Mesenchymal stem cell (in vitro differentiated cells and primary cell): ENCODE data around the gene ZNF292.
A peak's percentile ranks its signal among the peaks of the same experiment; 100 is the strongest.
"Not testable (repeated sequence)": the region's sequence is repeated elsewhere in the genome, so short reads cannot be mapped to it uniquely, and the experiment has no call there.

Experiments
- DNase-seq: peaks from one replicate; pipeline ENCODE4 v3.0.0-alpha.2; 2013
- H2AFZ ChIP-seq: one replicate; pipeline ENCODE4 v1.6.1; 2013; ENCODE audit warnings: low read depth, mild to moderate bottlenecking, control low read depth, inconsistent platforms, low read length, moderate library complexity
- H2AK5ac ChIP-seq: 2 replicates; pipeline ENCODE4 v1.6.1; 2013; ENCODE audit warnings: low read length, moderate library complexity, mild to moderate bottlenecking, inconsistent platforms; ENCODE audit not compliant: severe bottlenecking
- H2BK120ac ChIP-seq: one replicate; pipeline ENCODE4 v1.6.1; 2013; ENCODE audit warnings: low read depth, mild to moderate bottlenecking, inconsistent platforms, low read length, moderate library complexity
- H2BK12ac ChIP-seq, 2 experiments: one replicate each; pipeline ENCODE4 v1.6.1; 2013; ENCODE audit warnings: inconsistent platforms in 2 of 2, low read length in 2 of 2, mild to moderate bottlenecking in 2 of 2, moderate library complexity in 2 of 2, control low read depth in 1 of 2
- H2BK15ac ChIP-seq: one replicate; pipeline ENCODE4 v1.6.1; 2013; ENCODE audit warnings: mild to moderate bottlenecking, low read depth, inconsistent platforms; ENCODE audit not compliant: poor library complexity, severe bottlenecking
- H2BK5ac ChIP-seq: 2 replicates; pipeline ENCODE4 v1.6.1; 2013; ENCODE audit warnings: low read depth, mild to moderate bottlenecking, low read length, control low read depth, inconsistent platforms; ENCODE audit not compliant: poor library complexity, severe bottlenecking
- H3K14ac ChIP-seq, 2 experiments: one replicate each; pipeline ENCODE4 v1.6.1; 2013; ENCODE audit warnings: inconsistent platforms in 2 of 2, low read length in 2 of 2, control low read depth in 1 of 2, mild to moderate bottlenecking in 1 of 2, moderate library complexity in 1 of 2
- H3K18ac ChIP-seq, 2 experiments: one replicate each; pipeline ENCODE4 v1.6.1; 2013; ENCODE audit warnings: inconsistent platforms in 2 of 2, low read length in 2 of 2, control low read depth in 1 of 2, low read depth in 1 of 2, mild to moderate bottlenecking in 1 of 2
- H3K23ac ChIP-seq, 2 experiments: one replicate each; pipeline ENCODE4 v1.6.1; 2013; ENCODE audit warnings: inconsistent platforms in 2 of 2, low read length in 2 of 2, mild to moderate bottlenecking in 2 of 2, moderate library complexity in 2 of 2, control low read depth in 1 of 2
- H3K27ac ChIP-seq: 2 replicates; pipeline ENCODE4 v1.5.1; 2013; ENCODE audit warnings: mild to moderate bottlenecking, moderate library complexity, low read length, control low read depth, inconsistent platforms; ENCODE audit not compliant: poor library complexity, severe bottlenecking
- H3K27me3 ChIP-seq, 2 experiments: 2 replicates each; pipeline versions ENCODE4 v1.6.1 to v1.7.0; 2013; ENCODE audit warnings: low read length in 2 of 2, mild to moderate bottlenecking in 2 of 2, moderate library complexity in 2 of 2, control low read depth in 1 of 2, inconsistent platforms in 1 of 2; ENCODE audit not compliant: control insufficient read depth in 1 of 2, insufficient read depth in 1 of 2
- H3K36me3 ChIP-seq, 2 experiments: 2 replicates each; pipeline versions ENCODE4 v1.6.1 to v1.7.0; 2013; ENCODE audit warnings: low read length in 2 of 2, control low read depth in 1 of 2, inconsistent platforms in 1 of 2, low read depth in 1 of 2, mild to moderate bottlenecking in 1 of 2; ENCODE audit not compliant: insufficient read depth in 2 of 2, control insufficient read depth in 1 of 2
- H3K4ac ChIP-seq, 2 experiments: one replicate each; pipeline ENCODE4 v1.6.1; 2013; ENCODE audit warnings: inconsistent platforms in 2 of 2, low read length in 2 of 2, mild to moderate bottlenecking in 2 of 2, moderate library complexity in 2 of 2, control low read depth in 1 of 2, low read depth in 1 of 2
- H3K4me1 ChIP-seq: 2 replicates; pipeline ENCODE4 v1.6.1; 2013; ENCODE audit warnings: low read depth, low read length, control low read depth; ENCODE audit not compliant: control insufficient read depth, insufficient read depth
- H3K4me2 ChIP-seq: 2 replicates; pipeline ENCODE4 v1.6.1; 2013; ENCODE audit warnings: low read length, mild to moderate bottlenecking, inconsistent platforms; ENCODE audit not compliant: poor library complexity, severe bottlenecking
- H3K4me3 ChIP-seq, 2 experiments: 2 replicates each; pipeline versions ENCODE4 v1.5.1 to v1.7.0; 2013; ENCODE audit warnings: low read length in 2 of 2, mild to moderate bottlenecking in 2 of 2, control low read depth in 1 of 2, low read depth in 1 of 2; ENCODE audit not compliant: insufficient read depth in 1 of 2
- H3K79me1 ChIP-seq: replicated peaks from 2 replicates; pipeline ENCODE4 v1.6.1; 2013; ENCODE audit warnings: mild to moderate bottlenecking, control low read depth, low read length, inconsistent platforms; ENCODE audit not compliant: poor library complexity, severe bottlenecking
- H3K9ac ChIP-seq: 2 replicates; pipeline ENCODE4 v1.7.0; 2013; ENCODE audit warnings: mild to moderate bottlenecking, low read length, moderate library complexity
- H3K9me3 ChIP-seq: 2 replicates; pipeline ENCODE4 v1.7.0; 2013; ENCODE audit warnings: mild to moderate bottlenecking, low read length; ENCODE audit not compliant: control insufficient read depth
- H4K8ac ChIP-seq: one replicate; pipeline ENCODE4 v1.6.1; 2013; ENCODE audit warnings: inconsistent platforms, mild to moderate bottlenecking, low read length, moderate library complexity
- H4K91ac ChIP-seq: one replicate; pipeline ENCODE4 v1.6.1; 2013; ENCODE audit warnings: mild to moderate bottlenecking, low read length, inconsistent platforms
- WGBS: methylation state at CpG from one replicate; pipeline ENCODE4 v1.1.7; 2013; ENCODE audit warnings: mixed read lengths; 5-methylcytosine and 5-hydroxymethylcytosine counted together

ZNF292 gene

GRCh38 chr6:87237804-87238203, 82.4 kb downstream of the ZNF292 start:
- Histone ChIP-seq H2AK5ac (no peak overlapping the region), H3K36me3 (peaks cover 23 to 31% of the 10 kb centered on the region in 2 experiments), H2BK5ac (no peak overlapping the region), H2BK12ac (no peak overlapping the region), H3K27me3 (no peaks in the 10 kb centered on the region), H3K4me2 (no peak overlapping the region), H3K23ac (no peak overlapping the region), H3K18ac (no peak overlapping the region), H4K8ac (no peak overlapping the region), H3K79me1 (peaks cover 10% of the 10 kb centered on the region), H3K9me3 (no peaks in the 10 kb centered on the region), H2AFZ (no peak overlapping the region), H2BK120ac (no peak overlapping the region), H3K4me3 (no peak overlapping the region), H4K91ac (no peak overlapping the region), H3K27ac (no peak overlapping the region), H2BK15ac (no peak overlapping the region), H3K4ac (no peak overlapping the region), H3K14ac (no peak overlapping the region), H3K4me1 (no peaks in the 10 kb centered on the region), H3K9ac (no peak overlapping the region)
- DNase-seq, result peak; percentile 43

- not testable (repeated sequence) for H3K27ac ChIP-seq, H3K27me3 ChIP-seq, H2BK12ac ChIP-seq, H2BK15ac ChIP-seq, H3K4me1 ChIP-seq, H3K9me3 ChIP-seq, H3K4me3 ChIP-seq, H4K91ac ChIP-seq, H3K4me2 ChIP-seq, H3K4ac ChIP-seq, H4K8ac ChIP-seq, H3K18ac ChIP-seq, H2AK5ac ChIP-seq, H2BK120ac ChIP-seq, H3K23ac ChIP-seq, DNase-seq, H3K14ac ChIP-seq, H3K9ac ChIP-seq, H2AFZ ChIP-seq, H2BK5ac ChIP-seq
- Histone ChIP-seq H3K79me1 (peaks cover 11% of the 10 kb centered on the region), H3K36me3 (peaks cover 23 to 31% of the 10 kb centered on the region in 2 experiments)
- WGBS, result 97% methylated on average over 15 of the region's 39 CpGs
Measured at GRCh38 chr6:87239098-87239635, 83.8 kb downstream of the ZNF292 start.

GRCh38 chr6:87241304-87241703, 85.9 kb downstream of the ZNF292 start:
- peaks cover 11% of the 10 kb centered on the region for H3K79me1 ChIP-seq
- no peak overlapping the region for H2BK15ac ChIP-seq
- H3K14ac ChIP-seq, result no peak overlapping the region
- H3K4me3 ChIP-seq, result no peak overlapping the region
- no peaks in the 10 kb centered on the region for H3K27me3 ChIP-seq
- no peak overlapping the region for H4K91ac ChIP-seq
- H2BK5ac ChIP-seq, result no peak overlapping the region
- no peak overlapping the region for H2BK12ac ChIP-seq
- no peak overlapping the region for H2AFZ ChIP-seq
- no peak overlapping the region for H3K4me2 ChIP-seq
- H3K4me1 ChIP-seq, result no peaks in the 10 kb centered on the region
- no peaks in the 10 kb centered on the region for H3K9me3 ChIP-seq
- DNase-seq, result no peak
- no peak overlapping the region for H4K8ac ChIP-seq
- no peak overlapping the region for H3K23ac ChIP-seq
- peaks cover 23 to 42% of the 10 kb centered on the region in 2 experiments for H3K36me3 ChIP-seq
- H2BK120ac ChIP-seq, result no peak overlapping the region
- no peak overlapping the region for H3K27ac ChIP-seq
- H2AK5ac ChIP-seq, result no peak overlapping the region
- no peak overlapping the region for H3K9ac ChIP-seq
- WGBS, result 95% methylated on average over 2 of the region's 5 CpGs
- H3K18ac ChIP-seq, result no peak overlapping the region
- no peak overlapping the region for H3K4ac ChIP-seq

GRCh38 chr6:87242311-87242710, 86.9 kb downstream of the ZNF292 start:
- Histone ChIP-seq H2BK120ac (no peak overlapping the region), H3K4ac (no peak overlapping the region), H3K27ac (no peak overlapping the region), H2BK12ac (no peak overlapping the region), H3K9me3 (no peaks in the 10 kb centered on the region), H3K36me3 (peaks cover 32 to 53% of the 10 kb centered on the region in 2 experiments), H3K23ac (no peak overlapping the region), H2AK5ac (no peak overlapping the region), H3K79me1 (peaks cover 17% of the 10 kb centered on the region), H4K8ac (no peak overlapping the region), H3K14ac (no peak overlapping the region), H3K4me3 (no peak overlapping the region), H3K18ac (no peak overlapping the region), H2BK5ac (no peak overlapping the region), H3K9ac (no peak overlapping the region), H2AFZ (no peak overlapping the region), H2BK15ac (no peak overlapping the region), H4K91ac (no peak overlapping the region), H3K4me2 (no peak overlapping the region), H3K4me1 (peaks cover 4% of the 10 kb centered on the region), H3K27me3 (no peaks in the 10 kb centered on the region)
- DNase-seq, result no peak
- 96% methylated on average over 4 of the region's 4 CpGs for WGBS
